Spleen (tissue), 11 donors: ENCODE results near the gene GLI2. TPM values are rescaled to one million over a fixed set of nuclear protein-coding genes. Genes with fewer than 3 reads are reported as not detected.

ENCODE experiments used
- DNase-seq: peaks from one replicate; pipeline ENCODE4 v3.0.0-alpha.2; 2020
- H3K27ac ChIP-seq, 8 donors: fragments of 200-600 bp; sonication (generic) in 7 of 8; 1 replicate in 4 of 8; 2 replicates in 4 of 8; pipeline versions ENCODE4 v1.5.0 to v1.8.0; 2016 to 2021; ENCODE audit warnings: inconsistent platforms in 4 of 8, mild to moderate bottlenecking in 4 of 8, moderate library complexity in 1 of 8
- H3K27me3 ChIP-seq, 7 donors: fragments of 200-600 bp; sonication (generic) in 6 of 7; replicated peaks in 1 of 7; 1 replicate in 4 of 7; 2 replicates in 3 of 7; pipeline versions ENCODE4 v1.5.0 to v1.8.0; 2016 to 2021; ENCODE audit warnings: inconsistent platforms in 3 of 7, mild to moderate bottlenecking in 1 of 7
- H3K36me3 ChIP-seq, 6 donors: fragments of 200-600 bp; sonication (generic) in 5 of 6; 1 replicate in 4 of 6; 2 replicates in 2 of 6; pipeline versions ENCODE4 v1.5.0 to v1.8.0; 2016 to 2021; ENCODE audit warnings: inconsistent platforms in 2 of 6
- H3K4me1 ChIP-seq, 6 donors: fragments of 200-600 bp; sonication (generic) in 5 of 6; 1 replicate in 3 of 6; 2 replicates in 3 of 6; pipeline versions ENCODE4 v1.5.0 to v1.8.0; 2016 to 2021; ENCODE audit warnings: inconsistent platforms in 3 of 6
- H3K4me3 ChIP-seq, 8 donors: fragments of 200-600 bp; sonication (generic) in 7 of 8; 1 replicate in 4 of 8; 2 replicates in 4 of 8; pipeline versions ENCODE4 v1.5.0 to v1.8.0; 2016 to 2021; ENCODE audit warnings: inconsistent platforms in 4 of 8, mild to moderate bottlenecking in 4 of 8, moderate library complexity in 2 of 8
- H3K9me3 ChIP-seq, 8 donors: fragments of 200-600 bp; sonication (generic) in 7 of 8; 1 replicate in 4 of 8; 2 replicates in 4 of 8; pipeline versions ENCODE4 v1.5.0 to v1.8.0; 2016 to 2021; ENCODE audit warnings: inconsistent platforms in 4 of 8
- CTCF ChIP-seq, 11 experiments: fragments of 200-600 bp in 7 of 11; fragments of 450-650 bp in 4 of 11; sonication (generic) in 4 of 11; IDR thresholded peaks in 8 of 11; conservative IDR thresholded peaks in 3 of 11; 1 replicate in 7 of 11; 2 replicates in 4 of 11; pipeline versions ENCODE4 v1.4.0 to v1.8.0; 2016 to 2021; ENCODE audit warnings: antibody characterized with exemption in 11 of 11, inconsistent platforms in 4 of 11, mild to moderate bottlenecking in 1 of 11
- POLR2A ChIP-seq, 3 donors: fragments of 450-650 bp; IDR thresholded peaks; one replicate each; pipeline ENCODE4 v1.5.1; 2017; ENCODE audit warnings: antibody characterized with exemption in 3 of 3, mild to moderate bottlenecking in 1 of 3
- POLR2AphosphoS5 ChIP-seq, 3 donors: sonication (generic); formaldehyde crosslinking; IDR thresholded peaks; one replicate each; pipeline ENCODE4 v1.5.1; 2017; ENCODE audit warnings: antibody characterized with exemption in 3 of 3
- WGBS, 5 donors: extraction: QIAGEN DNeasy Blood & Tissue Kit in 3 of 5; methylation state at CpG; one replicate each; pipeline versions ENCODE4 v1.1.5 to v1.1.7; 2013 to 2018; 5-methylcytosine and 5-hydroxymethylcytosine counted together
- intact Hi-C: fragments of 100-400 bp; cut with DNase I; formaldehyde crosslinking; loops from one replicate; pipeline ENCODE4 v1.15.0; 2023; ENCODE audit warnings: low total_unique reads
- polyA plus RNA-seq, 3 donors: library from polyadenylated mRNA; stranded (reverse); fragments of 200-250 nt; gene quantifications; one replicate each; pipeline ENCODE4 v1.2.1, GENCODE V29; 2013
- total RNA-seq, 7 donors: library from RNA; depleted of rRNA in 3 of 7; stranded (reverse); fragments of >200 nt in 3 of 7; fragmentation: NEBNext Ultra II Directional in 4 of 7; extraction: Animal tissue kit (Norgen Biotek cat#: 25700) in 4 of 7; gene quantifications; one replicate each; pipeline versions ENCODE4 v1.1.0 to v1.2.1, GENCODE V29; 2016 to 2021
- donor health status: healthy with polysubstance abuse.
- donor health status: DM: no; HTN: no; CAD: no; lungs with moderate emphysema.
- donor health status: DM: no; HTN: no; CAD: no.
- donor health status: Bipolar disorder and iron deficiency.
- donor health status: healthy.
- donor health status: DM: no; HTN: no; CAD: no.
- donor health status: DM: yes; HTN: yes; CAD: no.

The GLI2 gene
- total and polyA plus RNA-seq, 10 donors = 0.22 to 10.6 (median 1.4) TPM

GRCh38 chr2:120777170-120777751, 41.6 kb downstream of the GLI2 start:
- TF ChIP-seq CTCF (IDR thresholded peaks at IDR 0.05 in 8 of 11, conservative IDR thresholded peaks at IDR 0.05 in 3 of 11) (no peak), POLR2AphosphoS5 (IDR thresholded peaks at IDR 0.05) (no peak), POLR2A (IDR thresholded peaks at IDR 0.05) (no peak)
- Histone ChIP-seq H3K4me1 (peaks cover 0 to 7% (median 0%) of the 10 kb centered on the region in 6 donors), H3K4me3 (no peak overlapping the region), H3K36me3 (no peaks in the 10 kb centered on the region), H3K27ac (no peak overlapping the region), H3K9me3 (no peaks in the 10 kb centered on the region), H3K27me3 (peaks cover 0 to 10% (median 0%) of the 10 kb centered on the region in 7 donors)
- WGBS, 5 donors = 77 to 92% (median 86%) methylated on average over 14 of the region's 14 CpGs
- DNase-seq = no peak
- intact Hi-C loops = no loop called here

- no peaks in the 10 kb centered on the region for H3K36me3 ChIP-seq
- peaks cover 0 to 13% (median 0%) of the 10 kb centered on the region in 7 donors for H3K27me3 ChIP-seq
- peaks cover 0 to 4% (median 0%) of the 10 kb centered on the region in 6 donors for H3K4me1 ChIP-seq
- no peak for TF ChIP-seq POLR2AphosphoS5 (IDR thresholded peaks at IDR 0.05)
- TF ChIP-seq CTCF (IDR thresholded peaks at IDR 0.05 in 8 of 11, conservative IDR thresholded peaks at IDR 0.05 in 3 of 11) = no peak
- no peak for DNase-seq
- WGBS, 5 donors = 71 to 95% (median 83%) methylated on average over 5 of the region's 5 CpGs
- no peaks in the 10 kb centered on the region for H3K9me3 ChIP-seq
- no peak overlapping the region for H3K27ac ChIP-seq
- no peak overlapping the region for H3K4me3 ChIP-seq
- intact Hi-C loops = no loop called here
These were observed 42.1 kb downstream of the GLI2 start for GRCh38 chr2:120777787-120778186.

DNA sequence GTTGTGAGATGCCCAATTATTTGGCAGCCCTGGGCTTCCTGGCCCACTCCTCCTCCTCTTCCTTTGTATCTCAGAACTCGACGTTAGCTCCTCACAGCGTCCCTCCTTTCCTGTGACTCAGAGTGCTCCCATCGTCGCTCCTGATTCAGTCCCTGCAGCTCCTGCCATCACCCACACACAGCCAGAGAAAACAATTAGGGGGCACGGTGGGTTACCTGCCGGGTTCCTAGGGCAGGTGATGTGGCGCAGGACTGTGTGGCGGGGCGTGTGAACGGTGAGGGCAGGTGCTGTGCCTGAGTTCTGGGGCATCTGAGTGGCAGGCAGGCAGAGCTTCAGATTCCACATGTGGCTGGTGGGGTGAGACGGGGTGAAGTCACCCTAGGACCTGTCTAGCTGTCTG, 42.6 kb downstream of the GLI2 start:
- intact Hi-C loops = no loop called here
- Histone ChIP-seq H3K27me3 (peaks cover 0 to 18% (median 0%) of the 10 kb centered on the region in 7 donors), H3K36me3 (no peaks in the 10 kb centered on the region), H3K9me3 (no peaks in the 10 kb centered on the region), H3K4me1 (peaks cover 0 to 7% (median 2%) of the 10 kb centered on the region in 6 donors), H3K4me3 (no peak overlapping the region), H3K27ac (no peak overlapping the region)
- WGBS, 5 donors = 78 to 87% (median 82%) methylated on average over 12 of the region's 12 CpGs
- no peak for DNase-seq
- TF ChIP-seq POLR2AphosphoS5 (IDR thresholded peaks at IDR 0.05) = no peak
- TF ChIP-seq CTCF (IDR thresholded peaks at IDR 0.05 in 8 of 11, conservative IDR thresholded peaks at IDR 0.05 in 3 of 11) = no peak
- no peak for TF ChIP-seq POLR2A (IDR thresholded peaks at IDR 0.05)

DNA sequence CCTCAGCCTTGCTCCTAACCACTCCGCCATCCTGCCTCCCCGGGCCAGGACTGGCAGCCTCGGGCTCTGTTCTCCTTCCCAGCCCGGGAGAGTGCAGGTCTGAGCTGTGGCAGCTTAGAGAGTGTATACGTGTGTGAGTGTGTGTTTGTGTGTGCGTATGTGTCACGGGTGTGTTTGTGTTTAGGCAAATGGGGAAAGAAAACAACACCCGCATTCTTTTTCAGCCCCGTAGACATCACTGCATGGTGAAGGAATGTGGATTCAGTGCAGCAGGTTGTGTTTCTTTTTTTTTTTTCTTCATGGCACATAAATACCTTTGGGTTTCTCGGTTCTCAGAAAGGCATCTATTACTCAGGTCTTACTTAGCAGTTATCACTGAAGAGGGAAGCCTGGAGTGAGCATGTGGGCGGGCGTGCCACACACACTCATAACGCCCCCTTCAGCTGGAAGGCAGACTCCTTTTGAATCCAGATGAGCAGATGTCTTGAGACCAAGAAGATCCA, 44.2 kb downstream of the GLI2 start:
- Histone ChIP-seq H3K4me3 (no peak overlapping the region), H3K4me1 (peaks cover 0 to 16% (median 5%) of the 10 kb centered on the region in 6 donors), H3K27ac (no peak overlapping the region), H3K36me3 (no peaks in the 10 kb centered on the region), H3K9me3 (no peaks in the 10 kb centered on the region), H3K27me3 (peaks cover 0 to 26% (median 0%) of the 10 kb centered on the region in 7 donors)
- TF ChIP-seq POLR2A (IDR thresholded peaks at IDR 0.05) (no peak), POLR2AphosphoS5 (IDR thresholded peaks at IDR 0.05) (no peak), CTCF (IDR thresholded peaks at IDR 0.05 in 8 of 11, conservative IDR thresholded peaks at IDR 0.05 in 3 of 11) (no peak)
- intact Hi-C loops = no loop called here
- no peak for DNase-seq
- WGBS, 5 donors = 72 to 79% (median 75%) methylated on average over 13 of the region's 13 CpGs
